Vagina (tissue), 2 donors: ENCODE results near the gene ATP5F1D. TPM values are rescaled to one million over a fixed set of nuclear protein-coding genes. Genes with fewer than 3 reads are reported as not detected.

Experiments used
- DNase-seq, 2 donors: peaks; one replicate each; pipeline ENCODE4 v3.0.0-alpha.2; 2017; ENCODE audit errors: extremely low spot score in 2 of 2
- H3K27ac ChIP-seq: fragments of 200-600 bp; sonication (generic); one replicate; pipeline ENCODE4 v1.5.1; 2019
- H3K27me3 ChIP-seq: fragments of 200-600 bp; sonication (generic); one replicate; pipeline ENCODE4 v1.5.1; 2019
- H3K36me3 ChIP-seq, 2 donors: fragments of 200-600 bp; sonication (generic); one replicate each; pipeline ENCODE4 v1.5.1; 2017 to 2019
- H3K4me1 ChIP-seq: fragments of 200-600 bp; sonication (generic); one replicate; pipeline ENCODE4 v1.5.1; 2019
- H3K4me3 ChIP-seq, 2 donors: fragments of 200-600 bp; sonication (generic); 1 replicate in 1 of 2; 2 replicates in 1 of 2; pipeline ENCODE4 v1.5.1; 2016 to 2019
- H3K9me3 ChIP-seq: fragments of 200-600 bp; sonication (generic); one replicate; pipeline ENCODE4 v1.5.1; 2019
- POLR2A ChIP-seq, 2 donors: fragments of 450-650 bp; IDR thresholded peaks; one replicate each; pipeline ENCODE4 v1.6.1; 2017; ENCODE audit warnings: antibody characterized with exemption in 2 of 2, mild to moderate bottlenecking in 2 of 2, moderate library complexity in 2 of 2
- POLR2AphosphoS5 ChIP-seq, 2 donors: sonication (generic); formaldehyde crosslinking; IDR thresholded peaks; one replicate each; pipeline ENCODE4 v1.9.0; 2017; ENCODE audit warnings: antibody characterized with exemption in 2 of 2, mild to moderate bottlenecking in 2 of 2, low read depth in 1 of 2; ENCODE audit not compliant: insufficient read depth in 1 of 2
- intact Hi-C: fragments of 100-400 bp; cut with DNase I; formaldehyde crosslinking; loops from one replicate; pipeline ENCODE4 v1.15.1; 2023
- total RNA-seq: library from RNA; depleted of rRNA; stranded (reverse); fragments of >200 nt; gene quantifications from one replicate; pipeline ENCODE4 v1.2.3, GENCODE V29; 2016
- TF ChIP-seq, protein P1 (sequence below), 3 experiments: fragments of 450-650 bp in 2 of 3; fragments of 200-600 bp in 1 of 3; sonication (generic) in 1 of 3; IDR thresholded peaks; one replicate each; pipeline ENCODE4 v1.5.1; 2017 to 2019; ENCODE audit warnings: antibody characterized with exemption in 3 of 3, mild to moderate bottlenecking in 2 of 3, moderate library complexity in 2 of 3

The ATP5F1D gene
- total RNA-seq, 1 donor from 2014 or later: 154 TPM

DNA sequence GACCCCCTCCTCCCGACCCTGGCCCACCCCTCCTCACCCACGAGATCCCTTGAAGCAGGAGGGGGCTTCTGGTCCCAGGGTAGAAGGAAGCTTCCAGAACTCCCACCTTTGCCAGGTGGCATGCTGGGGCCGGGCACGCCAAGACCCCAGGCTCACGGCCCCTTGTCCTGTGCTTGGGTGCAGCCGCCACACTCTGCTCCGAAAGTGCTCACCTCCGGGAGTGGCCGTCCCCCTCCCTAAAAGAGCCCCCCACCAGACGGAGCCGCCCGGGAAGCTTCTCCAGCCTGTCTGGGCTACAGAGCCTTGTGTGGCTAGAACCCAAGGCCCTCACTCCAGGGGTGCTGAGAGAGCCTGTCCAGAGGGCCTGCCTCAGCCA, 42.4 kb downstream of the ATP5F1D start:
- Histone ChIP-seq H3K4me3 (no peak overlapping the region), H3K27ac (no peak overlapping the region), H3K36me3 (peaks cover 0 to 5% of the 10 kb centered on the region in 2 donors), H3K4me1 (peaks cover 19% of the 10 kb centered on the region), H3K27me3 (peaks cover 10% of the 10 kb centered on the region), H3K9me3 (no peaks in the 10 kb centered on the region)
- intact Hi-C loops: no loop called here
- TF ChIP-seq POLR2A (IDR thresholded peaks at IDR 0.05) (no peak), POLR2AphosphoS5 (IDR thresholded peaks at IDR 0.05; ENCODE audit: insufficient read depth in 1 of 2, low read depth in 1 of 2) (no peak)
- TF ChIP-seq, protein P1, sequence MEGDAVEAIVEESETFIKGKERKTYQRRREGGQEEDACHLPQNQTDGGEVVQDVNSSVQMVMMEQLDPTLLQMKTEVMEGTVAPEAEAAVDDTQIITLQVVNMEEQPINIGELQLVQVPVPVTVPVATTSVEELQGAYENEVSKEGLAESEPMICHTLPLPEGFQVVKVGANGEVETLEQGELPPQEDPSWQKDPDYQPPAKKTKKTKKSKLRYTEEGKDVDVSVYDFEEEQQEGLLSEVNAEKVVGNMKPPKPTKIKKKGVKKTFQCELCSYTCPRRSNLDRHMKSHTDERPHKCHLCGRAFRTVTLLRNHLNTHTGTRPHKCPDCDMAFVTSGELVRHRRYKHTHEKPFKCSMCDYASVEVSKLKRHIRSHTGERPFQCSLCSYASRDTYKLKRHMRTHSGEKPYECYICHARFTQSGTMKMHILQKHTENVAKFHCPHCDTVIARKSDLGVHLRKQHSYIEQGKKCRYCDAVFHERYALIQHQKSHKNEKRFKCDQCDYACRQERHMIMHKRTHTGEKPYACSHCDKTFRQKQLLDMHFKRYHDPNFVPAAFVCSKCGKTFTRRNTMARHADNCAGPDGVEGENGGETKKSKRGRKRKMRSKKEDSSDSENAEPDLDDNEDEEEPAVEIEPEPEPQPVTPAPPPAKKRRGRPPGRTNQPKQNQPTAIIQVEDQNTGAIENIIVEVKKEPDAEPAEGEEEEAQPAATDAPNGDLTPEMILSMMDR (IDR thresholded peaks at IDR 0.05): no peak
- no peak for DNase-seq

DNA sequence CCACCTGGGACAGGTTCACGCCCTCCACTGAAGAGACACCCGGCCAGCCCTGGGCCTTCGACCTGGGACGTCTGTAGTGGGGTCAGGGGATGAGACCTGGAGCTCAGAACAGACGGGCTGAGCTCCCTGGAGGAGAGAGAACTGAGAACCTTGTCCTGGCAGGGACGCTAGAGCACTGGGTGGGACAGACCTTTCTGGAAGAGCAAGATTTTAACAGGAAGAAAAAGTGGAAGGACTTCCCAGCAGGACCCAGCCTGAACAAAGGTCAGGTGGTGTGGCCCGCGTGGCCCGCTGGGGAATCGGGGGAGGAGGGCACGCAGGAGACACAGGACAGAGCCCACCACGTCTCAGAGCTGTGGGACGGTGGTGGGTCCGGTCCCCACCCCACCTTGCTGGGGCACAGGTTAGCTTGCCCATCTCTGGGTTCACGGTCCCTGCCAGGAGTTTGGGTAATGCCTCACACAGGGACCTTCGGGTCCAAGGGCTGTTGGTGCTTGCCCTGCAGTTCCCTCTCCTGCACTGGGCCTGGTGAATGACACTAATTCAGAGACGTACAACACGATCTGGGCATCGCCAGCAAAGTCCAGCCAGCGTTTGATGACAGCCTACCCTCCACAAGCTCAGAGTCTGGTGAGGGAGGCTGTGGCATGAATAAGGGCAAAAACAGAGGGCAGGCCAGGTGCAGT, 42.9 kb downstream of the ATP5F1D start:
- peaks cover 19% of the 10 kb centered on the region for H3K4me1 ChIP-seq
- TF ChIP-seq POLR2A (IDR thresholded peaks at IDR 0.05) (no peak), POLR2AphosphoS5 (IDR thresholded peaks at IDR 0.05; ENCODE audit: insufficient read depth in 1 of 2, low read depth in 1 of 2) (no peak)
- TF ChIP-seq, protein P1 (IDR thresholded peaks at IDR 0.05): no peak
- intact Hi-C loops: no loop called here
- H3K9me3 ChIP-seq: no peaks in the 10 kb centered on the region
- DNase-seq: no peak
- H3K4me3 ChIP-seq: no peak overlapping the region
- H3K27ac ChIP-seq: no peak overlapping the region
- no peaks in the 10 kb centered on the region for H3K36me3 ChIP-seq
- peaks cover 10% of the 10 kb centered on the region for H3K27me3 ChIP-seq

DNA sequence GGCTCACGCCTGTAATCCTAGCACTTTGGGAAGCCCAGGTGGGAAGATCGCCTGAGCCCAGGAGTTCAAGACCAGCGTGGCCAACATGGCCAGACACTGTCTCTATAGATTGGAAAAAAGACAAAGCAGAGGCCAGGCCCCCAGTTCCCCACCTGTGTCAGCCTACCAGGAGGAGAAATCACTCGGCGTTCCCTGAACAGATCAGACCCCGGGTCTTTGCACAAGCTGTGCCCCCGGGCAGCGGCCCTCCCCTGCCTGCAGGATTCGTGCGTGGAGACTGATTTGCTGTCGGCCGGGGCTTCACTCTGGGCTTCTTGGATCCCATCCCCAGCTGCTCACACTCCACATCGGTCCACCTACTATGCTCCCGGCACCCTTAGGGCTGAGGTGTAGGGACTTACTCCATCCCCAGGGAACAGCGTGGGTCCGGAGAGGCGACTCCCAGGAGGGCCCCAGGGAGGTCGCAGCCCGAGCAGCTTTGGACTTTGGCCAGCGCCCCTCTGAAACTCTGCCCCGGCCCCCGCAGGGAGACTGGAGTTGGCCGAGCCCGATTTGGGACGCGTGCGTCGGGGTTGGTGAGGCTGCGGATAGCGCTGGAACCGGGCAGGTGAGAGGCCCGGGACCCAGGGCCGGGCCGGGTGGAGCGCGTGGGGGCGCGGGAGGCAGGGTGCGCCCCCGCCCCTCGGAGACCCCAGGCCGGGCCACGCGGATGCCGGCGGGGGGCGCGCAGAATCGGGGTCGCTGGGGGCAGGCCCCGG, 43.6 kb downstream of the ATP5F1D start:
- no peaks in the 10 kb centered on the region for H3K9me3 ChIP-seq
- H3K4me3 ChIP-seq: no peak overlapping the region
- intact Hi-C loops: no loop called here
- TF ChIP-seq POLR2AphosphoS5 (IDR thresholded peaks at IDR 0.05; ENCODE audit: insufficient read depth in 1 of 2, low read depth in 1 of 2): no peak
- no peak for TF ChIP-seq POLR2A (IDR thresholded peaks at IDR 0.05)
- TF ChIP-seq, protein P1 (IDR thresholded peaks at IDR 0.05): no peak
- H3K27ac ChIP-seq: no peak overlapping the region
- peaks cover 19% of the 10 kb centered on the region for H3K4me1 ChIP-seq
- DNase-seq: no peak
- H3K27me3 ChIP-seq: peaks cover 10% of the 10 kb centered on the region
- H3K36me3 ChIP-seq: no peaks in the 10 kb centered on the region

DNA sequence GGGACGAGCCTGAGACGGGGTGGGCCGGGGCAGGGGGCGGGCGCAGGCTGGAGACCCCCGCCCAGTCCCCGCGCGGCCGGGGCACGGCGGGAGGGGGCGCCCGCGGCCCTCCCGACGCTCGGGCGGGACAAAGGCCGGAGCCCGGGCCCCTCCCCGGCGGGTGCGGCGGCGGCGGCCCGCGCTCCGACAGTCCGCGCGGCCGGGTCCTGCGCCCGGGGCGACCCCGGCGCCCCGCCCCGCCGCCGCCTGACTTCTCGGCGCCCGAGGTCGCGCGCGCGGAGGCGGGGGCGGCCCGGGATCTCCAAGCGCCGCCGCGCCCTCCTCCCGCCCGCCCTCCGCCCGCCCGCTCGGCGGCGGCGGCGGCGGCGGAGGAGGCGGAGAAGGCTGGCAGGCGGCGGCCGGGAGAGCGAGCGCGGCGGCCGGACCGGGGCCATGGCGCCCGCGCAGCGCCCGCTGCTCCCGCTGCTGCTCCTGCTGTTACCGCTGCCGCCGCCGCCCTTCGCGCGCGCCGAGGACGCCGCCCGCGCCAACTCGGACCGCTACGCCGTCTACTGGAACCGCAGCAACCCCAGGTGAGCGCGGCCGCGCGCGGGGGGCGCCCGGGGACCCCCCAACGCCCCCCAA, 44.3 kb downstream of the ATP5F1D start, which contains the start of gene EFNA2:
EFNA2 (plus strand) TSS at position 137 of the 624 bp plus-strand sequence; CDS start at position 433, 296 bp downstream.
- no peak within 1 kb of the TSS for H3K4me3 ChIP-seq
- intact Hi-C loops: no loop called here

More for the DNA sequence above, 44.3 kb downstream of the ATP5F1D start, which contains the start of gene EFNA2:
- peaks cover 10% of the 10 kb centered on the region for H3K27me3 ChIP-seq
- H3K9me3 ChIP-seq: no peaks in the 10 kb centered on the region
- no peak for DNase-seq
- H3K4me1 ChIP-seq: peaks cover 19% of the 10 kb centered on the region
- H3K36me3 ChIP-seq: no peaks in the 10 kb centered on the region
- no peak within 1 kb of the TSS for H3K27ac ChIP-seq
- TF ChIP-seq POLR2AphosphoS5 (IDR thresholded peaks at IDR 0.05; ENCODE audit: insufficient read depth in 1 of 2, low read depth in 1 of 2) (no peak), POLR2A (IDR thresholded peaks at IDR 0.05) (no peak)
- TF ChIP-seq, protein P1 (IDR thresholded peaks at IDR 0.05): no peak
